GM19238 (cell line): Measurements from ENCODE around the gene TMEM40.
"Not testable (repeated sequence)": the region's sequence is repeated elsewhere in the genome, so short reads cannot be mapped to it uniquely, and the experiment has no call there.

Experiments
- DNase-seq: peaks from one replicate; pipeline ENCODE4 v3.0.0; 2011; ENCODE audit warnings: low spot score; ENCODE audit not compliant: insufficient read length

TMEM40 gene, protein sequence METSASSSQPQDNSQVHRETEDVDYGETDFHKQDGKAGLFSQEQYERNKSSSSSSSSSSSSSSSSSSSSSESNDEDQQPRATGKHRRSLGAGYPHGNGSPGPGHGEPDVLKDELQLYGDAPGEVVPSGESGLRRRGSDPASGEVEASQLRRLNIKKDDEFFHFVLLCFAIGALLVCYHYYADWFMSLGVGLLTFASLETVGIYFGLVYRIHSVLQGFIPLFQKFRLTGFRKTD

DNA sequence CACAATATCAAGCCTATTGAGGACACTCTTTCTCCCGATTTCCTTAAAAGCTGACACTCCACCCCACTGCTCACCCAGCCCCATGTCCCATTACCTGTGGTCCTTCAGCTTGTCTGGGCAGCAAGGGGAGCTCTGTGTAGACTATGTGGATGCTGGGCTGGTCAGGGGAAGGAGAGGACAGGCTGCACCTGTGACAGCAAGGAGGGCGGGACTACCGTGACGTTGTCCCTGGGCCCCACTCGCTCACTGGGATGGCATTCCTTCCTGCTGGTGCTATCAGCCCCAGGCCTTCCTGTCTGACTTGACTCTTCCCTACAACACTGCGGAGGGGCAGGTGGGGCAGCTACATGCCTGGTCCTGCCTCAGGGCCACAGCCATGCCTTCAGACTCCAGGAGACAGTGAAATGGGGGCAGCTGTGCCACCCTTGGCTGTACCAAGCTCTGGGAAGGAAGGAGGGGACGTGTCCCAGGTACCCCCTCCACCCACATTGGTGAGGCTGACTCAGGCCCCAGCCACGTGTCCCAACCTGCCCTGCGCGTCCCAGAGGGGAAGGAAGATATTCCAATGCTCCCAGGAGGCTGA is at the start of gene TMEM40:
Gene TMEM40 (minus strand): TSS at position 163 of the 583 bp plus-strand sequence. CDS start 9,427 bp downstream, outside the sequence.
- no peak for DNase-seq

DNA sequence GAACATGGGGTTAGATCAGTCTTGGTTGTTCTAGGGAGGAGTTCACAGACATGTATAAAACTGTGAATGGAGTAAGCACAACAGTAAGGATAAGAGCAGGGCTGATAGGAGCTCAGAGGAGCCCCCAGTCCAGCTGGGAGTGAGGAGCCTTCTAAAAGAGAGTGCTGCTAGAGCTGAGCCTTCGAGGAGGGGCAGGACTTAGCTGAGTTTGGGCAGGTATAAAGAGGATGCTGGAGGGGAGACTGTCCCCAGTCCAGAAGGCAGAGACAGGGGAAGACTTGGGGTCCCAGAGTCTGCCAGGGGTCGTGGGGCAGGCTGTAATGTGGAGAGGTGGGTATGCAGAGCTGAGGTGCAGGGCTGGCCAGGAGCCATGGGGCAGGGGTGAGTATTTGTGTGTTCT is 49.5 kb upstream of the TMEM40 start:
- no peak for DNase-seq

DNA sequence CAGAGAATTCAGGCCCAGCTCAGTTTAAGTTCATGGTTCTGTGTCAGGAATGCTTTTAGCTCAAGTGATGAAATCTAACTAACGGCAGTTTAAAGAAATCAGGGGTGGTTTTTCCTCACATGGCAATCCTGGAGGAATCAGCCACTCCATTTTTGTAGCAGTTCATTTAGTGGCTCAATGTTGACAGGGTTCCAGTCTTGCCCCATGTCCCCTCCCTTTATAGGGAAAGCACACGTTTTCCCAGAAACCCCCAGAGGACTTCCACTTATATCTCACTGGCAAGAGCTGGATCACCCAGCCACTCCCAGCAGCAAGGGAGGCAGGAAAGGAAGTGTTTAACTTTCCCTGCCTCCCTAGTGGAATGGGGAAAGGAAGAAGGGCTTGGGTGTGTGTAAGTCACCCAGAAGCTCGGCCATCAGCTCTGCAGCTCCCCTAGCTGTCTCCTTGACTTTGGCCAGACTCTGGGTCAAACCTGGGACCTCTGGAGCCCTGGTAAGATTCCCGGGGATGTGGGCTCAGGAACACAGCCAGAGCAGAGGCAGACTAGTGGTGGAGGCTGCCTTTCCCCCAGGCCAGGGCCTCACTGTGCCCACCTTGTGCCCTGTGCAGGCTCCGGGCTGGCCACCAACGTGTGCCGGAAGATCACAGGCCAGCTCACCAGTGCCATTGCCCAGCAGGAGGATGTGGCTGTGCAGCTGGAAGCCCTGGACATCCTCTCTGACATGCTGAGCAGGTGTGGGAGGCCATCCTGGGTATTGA is 48.7 kb upstream of the TMEM40 start:
- DNase-seq = no peak

DNA sequence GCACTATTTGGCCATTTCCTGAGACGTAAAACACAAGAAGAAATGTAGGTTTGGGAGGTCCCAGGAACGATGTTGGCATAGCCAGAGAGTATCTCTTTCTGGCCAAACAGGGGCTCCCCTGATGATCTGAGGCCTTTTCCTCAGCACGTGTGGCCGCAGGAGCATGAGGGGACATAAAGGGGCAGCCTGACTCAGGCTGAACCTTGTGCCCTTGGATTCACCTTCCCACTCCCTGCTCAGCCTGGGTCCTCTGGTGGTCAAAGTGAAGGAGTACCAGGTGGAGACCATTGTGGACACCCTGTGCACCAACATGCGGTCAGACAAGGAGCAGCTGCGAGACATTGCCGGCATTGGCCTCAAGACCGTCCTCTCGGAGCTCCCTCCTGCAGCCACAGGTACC is 48.0 kb upstream of the TMEM40 start:
- no peak for DNase-seq

DNA sequence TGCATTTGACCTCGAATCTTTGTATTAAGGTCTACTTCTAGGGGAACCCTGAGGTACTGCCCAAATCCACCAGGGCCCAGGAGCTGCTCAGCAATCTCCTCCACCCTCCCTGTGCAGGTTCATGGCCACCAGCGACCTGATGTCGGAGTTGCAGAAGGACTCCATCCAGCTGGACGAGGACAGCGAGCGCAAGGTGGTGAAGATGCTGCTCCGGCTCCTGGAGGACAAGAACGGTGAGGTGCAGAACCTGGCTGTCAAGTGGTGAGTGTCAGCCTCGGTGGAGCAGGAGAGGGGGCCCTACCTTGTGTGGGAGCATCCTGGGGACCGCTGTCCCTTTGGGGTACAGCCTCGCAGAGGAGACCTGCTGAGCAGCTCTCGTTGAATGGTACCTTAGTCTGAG is 44.3 kb upstream of the TMEM40 start:
- no peak for DNase-seq

DNA sequence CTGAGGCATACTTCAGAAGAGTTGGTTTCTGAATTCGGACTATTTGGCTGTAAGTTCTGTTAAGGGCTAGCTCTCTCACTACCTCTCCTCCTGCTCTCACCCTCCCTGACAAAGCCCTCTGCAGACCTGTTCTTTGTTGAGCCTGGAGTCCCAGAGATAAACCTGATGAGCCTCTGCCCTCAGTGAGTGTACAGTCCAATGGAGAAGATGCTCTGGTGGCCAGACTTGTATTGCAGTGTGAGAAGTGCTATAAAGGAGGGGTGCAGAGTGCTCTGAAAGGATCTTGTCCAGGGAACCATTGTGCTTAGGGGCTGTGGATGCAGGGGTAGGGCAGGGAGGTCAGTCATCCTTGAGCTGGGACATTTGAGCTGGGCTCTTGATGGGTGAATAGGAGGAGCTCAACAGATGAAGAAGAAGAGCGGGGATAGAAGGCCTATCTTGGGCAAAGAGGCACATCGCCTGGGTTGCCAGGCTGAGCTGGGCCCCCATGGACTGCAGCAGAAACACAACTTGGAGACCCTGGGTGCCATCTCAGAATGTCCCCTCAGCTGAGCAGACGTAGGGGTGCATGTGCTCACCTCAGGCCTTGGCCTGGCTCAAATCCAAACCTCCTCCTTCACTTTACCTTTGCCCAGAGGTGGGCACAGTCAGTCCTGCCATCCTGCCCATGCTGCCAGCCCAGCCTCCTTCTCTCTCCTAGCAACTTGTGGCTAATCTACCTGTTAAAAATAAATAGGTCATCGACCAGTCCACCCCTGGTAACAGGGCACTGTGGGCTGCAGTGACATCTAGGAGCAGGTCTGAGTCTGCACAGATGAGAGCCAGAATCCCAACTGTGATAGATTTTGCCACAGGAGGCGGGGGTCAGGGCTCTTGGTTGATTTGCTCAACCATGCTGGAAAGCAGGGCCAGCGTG is 40.7 kb upstream of the TMEM40 start:
- no peak for DNase-seq

DNA sequence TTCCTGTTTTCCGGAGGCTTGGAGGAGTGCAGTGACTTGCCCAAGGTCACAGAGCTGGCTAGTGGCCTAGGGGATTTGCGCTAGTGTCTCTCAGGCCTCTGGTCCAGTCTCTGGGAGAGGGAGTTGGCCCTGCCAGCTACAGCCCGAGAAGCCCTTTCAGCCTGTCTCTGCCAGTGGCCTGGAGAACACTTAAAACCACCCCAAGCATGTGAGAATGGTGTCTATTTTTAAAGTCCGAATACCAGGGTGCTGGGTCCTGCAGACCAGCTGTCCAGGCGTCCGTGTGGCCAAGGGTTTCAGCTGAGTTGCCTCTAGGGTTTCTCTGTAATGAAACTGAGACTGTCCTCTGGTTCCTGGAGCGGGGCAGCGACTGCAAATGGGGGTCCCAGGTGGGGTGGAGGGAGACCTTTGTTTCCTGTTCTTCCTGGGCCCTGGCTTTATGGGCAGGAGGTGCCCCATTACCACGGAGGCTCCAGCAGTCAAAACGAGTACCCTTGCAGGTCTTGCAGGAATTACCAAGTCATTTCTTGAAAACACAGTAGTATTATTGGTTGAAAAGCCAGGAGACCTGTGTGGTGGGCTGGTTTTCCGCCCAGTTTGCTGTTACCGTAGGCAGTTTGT is 39.6 kb upstream of the TMEM40 start:
- DNase-seq = no peak

DNA sequence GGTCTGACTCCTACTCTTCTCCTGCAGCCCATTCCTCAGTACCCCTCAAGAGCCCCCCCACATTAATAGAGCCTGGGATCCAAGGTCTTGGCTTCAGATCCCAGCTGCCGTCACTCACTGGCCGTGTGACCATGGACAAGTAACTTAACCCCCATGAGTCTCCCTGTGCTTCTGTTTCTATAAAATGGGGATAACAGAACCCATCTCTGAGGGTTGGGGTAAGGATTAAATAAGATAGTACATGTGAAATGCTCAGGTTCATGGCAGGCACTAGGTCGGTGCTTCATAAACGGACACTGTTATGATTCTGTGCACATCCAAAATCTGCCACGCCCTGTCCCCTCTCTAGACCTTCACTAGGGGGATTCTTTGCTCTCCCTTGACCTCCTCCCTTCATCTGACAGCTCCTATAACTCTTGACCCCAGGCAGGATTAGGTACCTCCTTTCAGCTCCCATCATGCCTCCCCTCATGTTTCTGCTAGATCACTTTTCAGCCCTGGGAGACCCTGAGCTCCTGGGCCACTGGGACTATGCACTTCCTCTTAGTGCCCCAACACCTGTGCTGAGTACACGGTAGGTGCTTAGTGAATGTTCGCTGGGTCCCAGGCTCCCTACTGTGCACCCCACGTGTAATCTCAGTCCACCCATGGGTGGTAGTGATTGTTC is 39.0 kb upstream of the TMEM40 start:
- DNase-seq = no peak

DNA sequence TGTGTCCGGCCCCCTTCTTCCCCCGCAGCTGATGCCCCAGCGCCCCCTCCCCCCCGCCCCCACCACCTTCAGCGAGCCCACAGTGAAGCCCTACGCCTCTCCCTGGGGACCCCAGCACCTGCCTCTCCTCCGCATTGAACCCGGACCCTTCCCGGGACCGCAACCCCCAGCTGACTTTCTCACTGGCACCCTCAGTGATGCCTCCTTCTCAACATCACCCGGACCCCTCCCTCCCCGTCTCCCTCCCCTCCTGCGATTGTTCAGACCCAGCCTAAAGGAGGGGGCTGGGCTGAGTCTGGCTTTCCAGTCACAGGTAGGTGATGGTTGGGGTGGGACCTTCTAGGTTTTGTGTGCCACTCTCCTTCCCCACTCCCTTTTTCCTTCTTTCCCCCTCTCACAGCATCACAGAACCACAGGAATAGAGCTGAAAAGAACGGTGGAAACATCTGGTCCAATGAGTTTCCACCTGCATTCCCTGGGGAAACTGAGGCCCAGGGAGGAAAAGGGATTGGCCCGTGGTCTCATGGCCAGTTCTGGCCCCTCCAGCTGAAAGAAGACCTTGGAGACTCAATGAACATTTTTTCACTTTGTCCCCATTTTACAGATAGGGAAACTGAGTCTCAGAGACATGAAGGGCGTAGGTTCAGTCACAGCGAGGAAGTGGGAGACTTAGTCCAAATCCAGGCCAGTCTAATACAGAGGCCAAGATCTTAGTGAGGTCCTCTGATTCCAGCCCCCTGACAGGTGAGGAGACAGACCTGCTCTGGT is 38.2 kb upstream of the TMEM40 start:
- DNase-seq = no peak

DNA sequence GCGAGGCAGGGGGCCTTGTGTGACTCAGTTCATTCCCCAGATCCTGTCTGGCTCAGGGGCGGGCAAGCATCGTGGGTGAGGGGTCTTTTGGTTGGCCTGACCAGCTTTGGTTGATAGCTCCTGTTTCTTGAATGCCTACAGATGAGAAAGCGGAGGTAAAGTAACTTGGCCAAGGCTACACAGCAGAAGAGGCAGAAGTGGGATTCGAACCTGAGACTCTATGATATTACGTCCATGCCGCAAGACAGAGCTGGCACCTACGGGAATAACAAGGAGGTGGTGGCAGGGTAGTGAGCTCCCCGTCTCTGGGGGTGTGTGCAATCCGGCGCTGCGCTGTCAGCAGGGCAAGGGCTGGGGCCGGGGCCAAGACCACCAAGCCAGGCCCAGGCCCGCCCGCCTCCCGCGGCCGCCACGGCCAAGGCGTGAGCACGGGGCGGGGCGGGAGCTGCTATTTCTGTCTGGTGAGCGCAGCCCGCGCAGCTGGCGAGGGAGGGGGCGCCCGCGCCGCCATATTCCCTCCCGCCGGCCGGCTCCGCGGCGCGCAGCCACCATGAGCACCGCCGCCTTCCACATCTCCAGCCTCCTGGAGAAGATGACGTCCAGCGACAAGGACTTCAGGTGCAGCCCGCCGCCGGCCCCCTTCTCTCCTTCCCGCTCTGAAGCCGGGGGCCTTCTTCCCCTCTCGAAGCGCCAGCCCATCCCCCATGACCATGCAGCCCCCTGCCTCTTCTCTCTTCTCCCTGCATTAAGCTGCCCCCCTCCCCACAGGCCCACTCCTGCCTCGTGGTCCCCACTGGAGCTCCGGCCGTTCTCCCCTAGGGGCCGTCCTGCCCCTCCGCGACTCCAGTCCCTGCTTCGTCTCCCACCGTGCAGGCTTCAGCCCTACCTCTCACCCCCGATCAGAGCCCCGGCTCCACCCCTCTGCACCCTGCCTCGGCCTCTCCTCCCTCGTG is 37.4 kb upstream of the TMEM40 start, which contains the start of gene CAND2:
Gene CAND2 (plus strand): TSS at position 510 of the 953 bp plus-strand sequence. CDS start 41 bp downstream, at position 551.
- DNase-seq = no peak

DNA sequence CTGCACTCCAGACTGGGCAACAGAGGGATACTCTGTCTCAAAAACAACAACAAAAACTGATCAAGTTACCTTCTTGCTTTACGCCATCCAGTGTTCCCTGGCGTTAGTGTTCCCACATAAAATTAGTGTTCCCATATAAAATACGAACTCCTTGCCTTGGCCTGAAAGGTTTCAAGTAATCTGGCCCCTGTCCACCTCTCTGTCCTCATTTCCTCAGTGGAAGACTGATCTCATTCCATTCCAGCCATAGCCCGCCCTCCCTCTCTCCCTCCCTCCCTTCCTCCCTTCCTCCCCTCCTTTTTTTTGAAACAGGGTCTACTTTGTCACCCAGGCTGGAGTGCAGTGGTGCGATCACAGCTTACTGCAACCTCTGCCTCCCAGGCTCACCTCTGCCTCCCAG is 34.6 kb upstream of the TMEM40 start:
- DNase-seq = no peak

DNA sequence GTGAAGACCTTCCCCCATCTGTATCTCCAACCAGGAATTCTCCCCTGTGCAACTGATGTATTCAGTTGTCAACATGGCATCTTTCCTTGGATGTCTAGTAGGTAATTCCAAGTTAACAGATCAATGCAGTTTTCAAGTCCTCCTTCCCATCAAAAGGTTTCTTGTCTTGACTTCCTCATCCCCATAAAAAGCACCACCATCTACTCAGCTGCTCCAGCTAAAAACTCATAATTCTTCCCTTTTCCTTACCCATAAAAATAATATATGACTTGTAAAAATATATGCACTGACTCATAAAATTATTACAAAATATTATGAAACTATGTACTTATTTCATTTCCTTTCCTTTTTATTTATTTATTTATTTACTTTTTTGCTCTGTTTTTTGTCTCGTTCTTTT is 32.4 kb upstream of the TMEM40 start:
- no peak for DNase-seq

DNA sequence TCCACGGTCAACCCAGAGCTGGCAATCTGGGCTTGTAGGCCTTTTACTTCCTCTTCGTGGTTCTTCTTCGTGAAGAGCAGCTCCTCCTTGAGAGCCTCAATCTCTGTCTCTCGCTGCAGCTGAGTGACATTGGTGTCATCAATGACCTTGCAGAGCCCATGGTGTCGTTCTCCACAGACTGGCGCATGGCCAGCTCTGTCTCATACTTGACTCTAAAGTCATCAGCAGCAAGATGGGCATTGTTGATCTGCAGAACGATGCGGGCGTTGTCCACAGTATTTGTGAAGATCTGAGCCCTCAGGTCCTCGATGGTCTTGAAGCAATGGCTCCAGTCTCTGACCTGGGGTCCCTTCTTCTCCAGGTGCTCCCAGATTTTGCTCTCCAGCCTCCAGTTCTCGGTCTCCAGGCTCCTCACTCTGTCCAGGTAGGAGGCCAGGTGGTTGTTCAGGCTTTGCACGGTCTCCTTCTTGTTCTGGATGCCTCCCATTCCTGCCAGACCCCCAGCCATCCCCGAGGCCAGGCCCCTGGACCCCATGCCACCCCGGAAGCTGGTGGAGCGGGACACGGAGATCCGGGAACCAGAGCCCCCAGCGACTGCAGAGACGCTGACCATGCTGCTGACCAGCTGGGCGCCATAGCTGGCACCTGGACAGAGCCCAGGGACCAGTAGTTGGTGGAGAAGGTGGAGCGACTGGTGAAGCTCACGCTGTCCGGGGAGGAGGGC is 29.1 kb upstream of the TMEM40 start:
- not testable (repeated sequence) for DNase-seq

DNA sequence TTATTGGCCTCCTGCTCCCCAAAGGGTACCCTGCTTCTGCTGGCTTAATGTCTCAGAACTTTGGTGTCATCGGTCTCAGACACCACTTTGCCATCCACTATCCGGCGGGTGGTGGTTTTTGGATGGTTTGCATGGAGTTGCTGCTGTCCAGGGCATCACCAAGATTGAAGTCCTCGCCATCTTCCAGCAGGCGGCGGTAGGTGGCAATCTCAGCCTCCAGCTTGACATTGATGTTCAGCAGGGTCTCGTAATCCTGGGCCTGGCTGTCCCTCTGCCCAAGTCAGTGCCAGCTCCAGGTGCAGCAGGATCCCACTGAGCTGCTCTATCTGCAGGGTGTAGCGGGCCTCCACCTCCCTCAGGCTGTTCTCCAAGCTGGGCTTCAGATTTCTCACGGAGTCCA is 28.3 kb upstream of the TMEM40 start:
- DNase-seq = not testable (repeated sequence)

DNA sequence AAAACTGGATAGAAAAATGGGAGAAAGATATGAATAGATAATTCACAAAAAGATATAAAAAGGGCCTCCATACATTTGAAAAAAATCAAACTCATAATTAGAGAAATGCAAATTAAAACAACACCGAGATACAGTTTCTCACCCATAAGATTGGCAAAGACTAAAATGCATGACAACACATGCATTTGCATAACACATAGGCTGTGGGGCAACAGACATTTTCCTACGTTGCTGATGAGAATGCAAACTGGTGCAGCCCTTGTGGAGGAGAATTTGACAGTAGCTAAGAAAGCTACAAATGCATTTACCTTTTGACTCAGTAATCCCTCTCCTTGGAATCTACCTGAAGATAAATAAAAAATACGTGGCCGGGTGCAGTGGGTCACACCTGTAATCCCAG is 26.0 kb upstream of the TMEM40 start:
- no peak for DNase-seq

DNA sequence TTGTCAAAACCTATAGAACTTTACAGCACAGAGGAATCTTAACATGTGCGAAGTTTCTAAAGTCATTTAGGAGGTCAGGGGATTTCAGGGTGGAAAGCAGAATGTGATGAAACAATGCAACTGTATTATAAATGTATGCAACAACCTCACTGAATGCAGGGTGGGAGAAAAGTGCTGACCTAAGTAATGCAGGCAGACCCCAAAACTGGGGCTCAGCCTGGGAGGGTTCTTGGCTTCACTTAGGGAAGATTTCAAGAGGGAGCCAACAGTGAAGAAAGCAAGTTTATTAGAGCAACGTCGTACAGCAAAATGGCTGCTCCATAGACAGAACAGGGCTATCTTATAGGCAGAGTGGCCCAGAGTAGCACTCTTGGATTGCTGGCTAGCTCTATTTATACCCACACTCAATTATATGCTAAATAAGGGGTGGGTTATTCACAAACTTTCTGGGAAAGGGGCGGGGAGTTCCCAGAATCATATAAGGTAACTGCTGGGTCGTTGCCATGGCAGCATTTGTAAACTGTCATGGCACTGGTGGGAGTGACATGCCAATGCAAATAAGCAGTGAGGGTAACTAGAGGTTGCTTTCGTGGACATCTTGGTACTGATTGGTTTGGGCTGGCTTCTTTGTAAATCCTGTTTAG is 23.2 kb upstream of the TMEM40 start:
- no peak for DNase-seq

DNA sequence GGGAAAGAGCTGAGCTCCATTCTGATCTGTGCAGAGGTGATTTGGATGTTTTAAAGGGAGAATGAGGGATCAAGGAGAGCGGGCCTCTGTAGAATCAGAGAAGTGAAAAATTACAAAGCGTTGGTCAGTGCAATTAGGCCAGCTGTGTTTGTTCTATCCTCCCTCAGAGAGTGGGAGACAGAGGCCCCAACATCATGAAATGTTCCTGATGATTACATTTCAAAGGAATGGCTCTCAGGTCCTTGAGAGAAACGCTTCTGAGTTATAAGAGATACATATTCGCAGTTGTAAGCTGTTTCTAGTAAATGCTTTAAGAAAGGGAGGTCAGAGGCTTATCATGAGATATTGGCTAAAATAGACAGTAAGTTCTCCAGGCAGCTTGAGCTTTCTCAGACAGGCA is 21.7 kb upstream of the TMEM40 start:
- DNase-seq = no peak
